ENCODE data around the gene ESR2.
"Not testable (repeated sequence)": the region's sequence is repeated elsewhere in the genome, so short reads cannot be mapped to it uniquely, and the experiment has no call there.

Gene ESR2

GRCh38 chr14:64293976-64294671, at the start of gene ESR2:
TSS of gene ESR2 (minus strand) at chr14:64294371. CDS start at chr14:64282985, 11,386 bp downstream.
- DNase-seq (ENCODE audit: low spot score) = no peak

- DNase-seq (ENCODE audit: low spot score) = no peak
Measured at GRCh38 chr14:64340560-64341196, 46.5 kb upstream of the ESR2 start.

GRCh38 chr14:64338616-64339316, 44.6 kb upstream of the ESR2 start:
- DNase-seq (ENCODE audit: low spot score) = peak; percentile 98

GRCh38 chr14:64337888-64338615, 43.9 kb upstream of the ESR2 start:
- DNase-seq (ENCODE audit: low spot score) = peak; percentile 39

- DNase-seq (ENCODE audit: low spot score) = no peak
Measured at GRCh38 chr14:64329149-64329548, 35.0 kb upstream of the ESR2 start.

- no peak for DNase-seq (ENCODE audit: low spot score)
Measured at GRCh38 chr14:64326502-64326901, 32.3 kb upstream of the ESR2 start.

GRCh38 chr14:64324895-64325294, 30.7 kb upstream of the ESR2 start:
- no peak for DNase-seq (ENCODE audit: low spot score)

GRCh38 chr14:64324461-64324860, 30.3 kb upstream of the ESR2 start:
- DNase-seq (ENCODE audit: low spot score) = no peak

- DNase-seq (ENCODE audit: low spot score) = not testable (repeated sequence)
Measured at GRCh38 chr14:64320362-64320761, 26.2 kb upstream of the ESR2 start.

- not testable (repeated sequence) for DNase-seq (ENCODE audit: low spot score)
Measured at GRCh38 chr14:64318695-64319094, 24.5 kb upstream of the ESR2 start.

- peak; percentile 58 for DNase-seq (ENCODE audit: low spot score)
Measured at GRCh38 chr14:64303471-64303917, 9.3 kb upstream of the ESR2 start.

- no peak for DNase-seq (ENCODE audit: low spot score)
Measured at GRCh38 chr14:64298773-64299172, 4.6 kb upstream of the ESR2 start.

GRCh38 chr14:64296561-64296960, 2.4 kb upstream of the ESR2 start:
- DNase-seq (ENCODE audit: low spot score) = peak; percentile 53

GRCh38 chr14:64294672-64295413, 672 bp upstream of the ESR2 start:
- peak; percentile 85 for DNase-seq (ENCODE audit: low spot score)

- no peak for DNase-seq (ENCODE audit: low spot score)
Measured at GRCh38 chr14:64292197-64292596, 2.0 kb downstream of the ESR2 start.

GRCh38 chr14:64289571-64289970, 4.6 kb downstream of the ESR2 start:
- no peak for DNase-seq (ENCODE audit: low spot score)

GRCh38 chr14:64281805-64282204, 12.4 kb downstream of the ESR2 start:
- DNase-seq (ENCODE audit: low spot score) = no peak

GRCh38 chr14:64279704-64280668, 14.2 kb downstream of the ESR2 start:
- peak; percentile 29 for DNase-seq (ENCODE audit: low spot score)

GRCh38 chr14:64278458-64278857, 15.7 kb downstream of the ESR2 start:
- DNase-seq (ENCODE audit: low spot score) = no peak

- DNase-seq (ENCODE audit: low spot score) = no peak
Measured at GRCh38 chr14:64272019-64272418, 22.2 kb downstream of the ESR2 start.

Data from activated CD4-positive, alpha-beta T cell treated with anti-CD3 and anti-CD28 coated beads, Interleukin-2, Interleukin-4, amounts not matched to agents 100 ng/mL and 50 ng/mL, durations not matched to agents 16 hours and 8 hours (primary cell).